HG03469 (cell line): Measurements from ENCODE around the gene COX8A.
"Not testable (repeated sequence)": the region's sequence is repeated elsewhere in the genome, so short reads cannot be mapped to it uniquely, and the experiment has no call there.

Source experiments
- ATAC-seq: cut with Tn5 transposase; IDR thresholded peaks from one replicate; pipeline ENCODE4 v1.9.1; 2021; ENCODE audit warnings: mild to moderate bottlenecking, moderate library complexity, moderate number of reproducible peaks; ENCODE audit not compliant: unreplicated experiment

The COX8A gene

GRCh38 chr11:63966444-63966843 is 8.0 kb upstream of the COX8A start:
- no peak for ATAC-seq

- no peak for ATAC-seq
Observed at GRCh38 chr11:63969461-63969860, 5.0 kb upstream of the COX8A start.

GRCh38 chr11:63970902-63971301 is 3.5 kb upstream of the COX8A start:
- no peak for ATAC-seq

GRCh38 chr11:63973912-63974258 is 535 bp upstream of the COX8A start:
- not testable (repeated sequence) for ATAC-seq

GRCh38 chr11:63978551-63979239 is 4.3 kb downstream of the COX8A start:
- ATAC-seq = no peak

GRCh38 chr11:63979426-63979825 is 5.0 kb downstream of the COX8A start:
- no peak for ATAC-seq

- peak; percentile 17 for ATAC-seq
Observed at GRCh38 chr11:63985812-63986155, 11.4 kb downstream of the COX8A start.

- peak; percentile 65 for ATAC-seq
Observed at GRCh38 chr11:63986156-63986931, 11.9 kb downstream of the COX8A start, which contains the start of gene OTUB1. OTUB1 (plus strand) TSS chr11:63986438; CDS start chr11:63986457, 19 bp downstream.

- peak; percentile 10 for ATAC-seq
Observed at GRCh38 chr11:63986932-63987513, 12.6 kb downstream of the COX8A start.

GRCh38 chr11:63991558-63991957 is 17.1 kb downstream of the COX8A start:
- no peak for ATAC-seq

GRCh38 chr11:63993100-63993499 is 18.7 kb downstream of the COX8A start:
- ATAC-seq = no peak

GRCh38 chr11:63993993-63994392 is 19.6 kb downstream of the COX8A start:
- ATAC-seq = no peak

- ATAC-seq = no peak
Observed at GRCh38 chr11:63996512-63996911, 22.1 kb downstream of the COX8A start.

GRCh38 chr11:63997104-63997700 is 22.8 kb downstream of the COX8A start:
- ATAC-seq = no peak

GRCh38 chr11:63997801-63998337 is 23.4 kb downstream of the COX8A start:
- ATAC-seq = no peak

- no peak for ATAC-seq
Observed at GRCh38 chr11:63998558-63999348, 24.3 kb downstream of the COX8A start.

- ATAC-seq = no peak
Observed at GRCh38 chr11:63999349-64000025, 25.1 kb downstream of the COX8A start.

GRCh38 chr11:64000026-64000739 is 25.8 kb downstream of the COX8A start:
- ATAC-seq = no peak

- ATAC-seq = no peak
Observed at GRCh38 chr11:64000740-64001483, 26.5 kb downstream of the COX8A start.
